ENCODE data around the gene RNF4. TPM values are rescaled to one million over a fixed set of nuclear protein-coding genes. Genes with fewer than 3 reads are reported as not detected.

RNF4 gene
- total RNA-seq, 6 experiments from 2014 or later, result 16.2 to 22.5 (median 18.0) TPM

- TF ChIP-seq CTCF (IDR thresholded peaks at IDR 0.05), result peak; percentile 60 to 75 (median 66)
- no peak for TF ChIP-seq POLR2A (IDR thresholded peaks at IDR 0.05)
- no peaks in the 10 kb centered on the region for H3K9me3 ChIP-seq
- ATAC-seq (peak; percentile 76 to 89 (median 83)), DNase-seq (peak in 1 of 3 donors; percentile 50)
- intact Hi-C loops (cut with DNase I), result loop anchor here (10.0 kb wide), 2 partner anchors 227 to 237 kb away; no protein-coding TSS in a partner anchor
- H3K4me3 ChIP-seq, result no peak overlapping the region
- no peaks in the 10 kb centered on the region for H3K36me3 ChIP-seq
- WGBS (ENCODE audit: insufficient coverage, low coverage, low lambda C conversion rate, missing lambda C conversion rate), result 63% methylated on average over 1 of the region's 14 CpGs
- H3K4me1 ChIP-seq, result no peaks in the 10 kb centered on the region
- no peak overlapping the region for H3K27ac ChIP-seq
- no peaks in the 10 kb centered on the region for H3K27me3 ChIP-seq
Measured at GRCh38 chr4:2441393-2442174, 27.3 kb upstream of the RNF4 start.

GRCh38 chr4:2442175-2442993 lies 26.5 kb upstream of the RNF4 start:
- WGBS (ENCODE audit: insufficient coverage, low coverage, low lambda C conversion rate, missing lambda C conversion rate), result 40% methylated on average over 1 of the region's 20 CpGs
- H3K27me3 ChIP-seq, result no peaks in the 10 kb centered on the region
- no peaks in the 10 kb centered on the region for H3K4me1 ChIP-seq
- no peak overlapping the region for H3K4me3 ChIP-seq
- intact Hi-C loops (cut with DNase I), result loop anchor here (10.0 kb wide), 2 partner anchors 228 to 238 kb away; no protein-coding TSS in a partner anchor
- no peaks in the 10 kb centered on the region for H3K9me3 ChIP-seq
- H3K27ac ChIP-seq, result no peak overlapping the region
- peak in 1 of 3 donors; percentile 42 for DNase-seq
- H3K36me3 ChIP-seq, result no peaks in the 10 kb centered on the region
- no peak for ATAC-seq
- no peak for TF ChIP-seq CTCF (IDR thresholded peaks at IDR 0.05)
- no peak for TF ChIP-seq POLR2A (IDR thresholded peaks at IDR 0.05)

GRCh38 chr4:2443061-2443730 lies 25.7 kb upstream of the RNF4 start:
- no peaks in the 10 kb centered on the region for H3K27me3 ChIP-seq
- no peaks in the 10 kb centered on the region for H3K36me3 ChIP-seq
- 88% methylated on average over 4 of the region's 20 CpGs for WGBS (ENCODE audit: insufficient coverage, low coverage, low lambda C conversion rate, missing lambda C conversion rate)
- peak in 1 of 3 donors; percentile 31 for DNase-seq
- no peak overlapping the region for H3K27ac ChIP-seq
- H3K4me3 ChIP-seq, result no peak overlapping the region
- no peak for TF ChIP-seq POLR2A (IDR thresholded peaks at IDR 0.05)
- no peak for TF ChIP-seq CTCF (IDR thresholded peaks at IDR 0.05)
- H3K4me1 ChIP-seq, result no peaks in the 10 kb centered on the region
- ATAC-seq, result no peak
- intact Hi-C loops (cut with DNase I), result loop anchor here (10.0 kb wide), 2 partner anchors 228 to 238 kb away; no protein-coding TSS in a partner anchor
- H3K9me3 ChIP-seq, result no peaks in the 10 kb centered on the region

GRCh38 chr4:2443956-2444740 lies 24.8 kb upstream of the RNF4 start:
- WGBS (ENCODE audit: insufficient coverage, low coverage, low lambda C conversion rate, missing lambda C conversion rate), result 100% methylated on average over 3 of the region's 7 CpGs
- TF ChIP-seq POLR2A (IDR thresholded peaks at IDR 0.05) (no peak), CTCF (IDR thresholded peaks at IDR 0.05) (no peak)
- no peaks in the 10 kb centered on the region for H3K27me3 ChIP-seq
- peak in 1 of 3 donors; percentile 29 for DNase-seq
- no peak overlapping the region for H3K4me3 ChIP-seq
- no peak overlapping the region for H3K27ac ChIP-seq
- ATAC-seq, result no peak
- H3K4me1 ChIP-seq, result no peaks in the 10 kb centered on the region
- no peaks in the 10 kb centered on the region for H3K9me3 ChIP-seq
- intact Hi-C loops (cut with DNase I), result loop anchor here (10.0 kb wide), 2 partner anchors 229 to 239 kb away; no protein-coding TSS in a partner anchor
- no peaks in the 10 kb centered on the region for H3K36me3 ChIP-seq
